K562 (cell line): ENCODE results near the gene TFF1. TPM values are rescaled to one million over a fixed set of nuclear protein-coding genes. Genes with fewer than 3 reads are reported as not detected.

Experiments used
- ATAC-seq: fragments of 200-7000 bp; cut with Tn5 transposase; 3 replicates; pipeline ENCODE4 v1.9.1; 2020; ENCODE audit warnings: moderate library complexity
- BruUV-seq: library from RNA; stranded (reverse); fragments of 400-500 nt; replicated peaks from 2 replicates; lab custom pipeline; 2021; lab: Mats Ljungman, UMichigan
- CTCF ChIA-PET: fragments of 300-600 bp; formaldehyde crosslinking; extraction: SDS; loops from one replicate; lab custom pipeline; 2021; ENCODE audit warnings: low intra/inter-chr PET ratio; lab: Yijun Ruan, JAX
- POLR2A ChIA-PET: fragments of 300-600, 350-650 bp; sonication (Branson Sonifier 250); formaldehyde crosslinking; extraction: SDS; loops from one replicate; lab custom pipeline; 2021; ENCODE audit warnings: antibody characterized with exemption, inconsistent platforms; lab: Yijun Ruan, JAX
- DNase-seq, 4 experiments: peaks; one replicate each; pipeline versions ENCODE4 v3.0.0 to v3.0.0-alpha.2; 2011 to 2018; ENCODE audit warnings: low spot score in 3 of 4, mixed read lengths in 3 of 4; ENCODE audit errors: extremely low read depth in 1 of 4
- FAIRE-seq: peaks from 2 replicates; lab custom pipeline; 2011; peaks lifted over from hg19 to GRCh38; lab: Jason Lieb, UNC
- H2AFZ ChIP-seq: 2 replicates; pipeline ENCODE4 v1.6.0; 2011; ENCODE audit warnings: low read depth, low read length, control low read depth, inconsistent platforms
- H3K27ac ChIP-seq: fragments of 200-600 bp; 3 replicates; pipeline ENCODE4 v1.8.0; 2011; ENCODE audit warnings: low read depth, mild to moderate bottlenecking, control low read depth, inconsistent platforms, low read length, moderate library complexity, mixed read lengths; ENCODE audit errors: extremely low read depth
- H3K27me3 ChIP-seq, 2 experiments: fragments of 300-600 bp in 1 of 2; 2 replicates in 1 of 2; 3 replicates in 1 of 2; pipeline versions ENCODE4 v1.6.0 to v1.8.0; 2011; ENCODE audit warnings: inconsistent platforms in 2 of 2, low read length in 2 of 2, mild to moderate bottlenecking in 1 of 2, mixed read lengths in 1 of 2, moderate library complexity in 1 of 2; ENCODE audit not compliant: control insufficient read depth in 2 of 2, insufficient read depth in 2 of 2
- H3K36me3 ChIP-seq: fragments of 300-600 bp; 3 replicates; pipeline ENCODE4 v1.8.0; 2011; ENCODE audit warnings: mild to moderate bottlenecking, low read length, inconsistent platforms; ENCODE audit not compliant: control insufficient read depth, insufficient read depth
- H3K4me1 ChIP-seq, 2 experiments: fragments of 200-600 bp in 1 of 2; replicated peaks in 1 of 2; 2 replicates in 1 of 2; 3 replicates in 1 of 2; pipeline versions ENCODE4 v1.5.1 to v1.8.0; 2011; ENCODE audit warnings: inconsistent platforms in 2 of 2, low read length in 2 of 2, mild to moderate bottlenecking in 1 of 2, mixed read lengths in 1 of 2, moderate library complexity in 1 of 2; ENCODE audit not compliant: control insufficient read depth in 2 of 2, insufficient read depth in 2 of 2
- H3K4me2 ChIP-seq: 2 replicates; pipeline ENCODE4 v1.6.1; 2011; ENCODE audit warnings: low read length, control low read depth, inconsistent platforms, mixed read lengths; ENCODE audit not compliant: insufficient read depth
- H3K4me3 ChIP-seq: fragments of 200-600 bp; sonication (generic), shearing (Covaris generic); 2 replicates; pipeline ENCODE4 v1.5.1; 2016; ENCODE audit warnings: control low read depth, inconsistent platforms
- H3K79me2 ChIP-seq: fragments of 200-600 bp; 3 replicates; pipeline ENCODE4 v1.8.0; 2011; ENCODE audit warnings: low read length, inconsistent platforms; ENCODE audit not compliant: control insufficient read depth, insufficient read depth
- H3K9ac ChIP-seq, 2 experiments: 2 replicates each; pipeline versions ENCODE4 v1.6.0 to v1.6.1; 2011; ENCODE audit warnings: low read depth in 2 of 2, low read length in 2 of 2, control low read depth in 1 of 2, inconsistent platforms in 1 of 2, mild to moderate bottlenecking in 1 of 2, mixed read lengths in 1 of 2; ENCODE audit not compliant: insufficient read depth in 1 of 2
- H3K9me1 ChIP-seq: one replicate; pipeline ENCODE4 v1.6.0; 2011; ENCODE audit warnings: inconsistent platforms, mild to moderate bottlenecking, low read length, moderate library complexity; ENCODE audit not compliant: control insufficient read depth, insufficient read depth
- H3K9me3 ChIP-seq: replicated peaks from 2 replicates; pipeline ENCODE4 v1.5.1; 2011; ENCODE audit warnings: low read depth, low read length, inconsistent platforms; ENCODE audit not compliant: control insufficient read depth, insufficient read depth
- H4K20me1 ChIP-seq: replicated peaks from 2 replicates; pipeline ENCODE4 v1.6.1; 2011; ENCODE audit warnings: low read length, inconsistent platforms, mixed read lengths; ENCODE audit not compliant: control insufficient read depth, insufficient read depth
- HMG20B ChIP-seq: fragments of 250-450 bp; sonication (Bioruptor Pico); IDR thresholded peaks from 2 replicates; pipeline ENCODE4 v1.5.0; 2021; ENCODE audit warnings: mild to moderate bottlenecking
- PRPF4 ChIP-seq: fragments of 200-400 bp; formaldehyde crosslinking; IDR thresholded peaks from one replicate; pipeline ENCODE4 v1.6.1; 2017; ENCODE audit warnings: low read length, low read depth, mild to moderate bottlenecking; ENCODE audit not compliant: insufficient read depth, poor library complexity, severe bottlenecking
- SMARCB1 ChIP-seq: IDR thresholded peaks from 2 replicates; pipeline ENCODE4 v1.6.1; 2011; ENCODE audit warnings: improper control_type of control experiment, low read depth; ENCODE audit not compliant: insufficient read length
- SRSF9 ChIP-seq: fragments of 200-400 bp; formaldehyde crosslinking; IDR thresholded peaks from 2 replicates; pipeline ENCODE4 v1.6.1; 2017; ENCODE audit warnings: low read depth, low read length, borderline replicate concordance
- TFAM ChIP-seq: fragments of 250-450 bp; sonication (Bioruptor Pico); conservative IDR thresholded peaks from 2 replicates; pipeline ENCODE4 v1.5.0; 2021; ENCODE audit warnings: mild to moderate bottlenecking, moderate library complexity
- XRCC5 ChIP-seq: fragments of 200-400 bp; formaldehyde crosslinking; IDR thresholded peaks from 2 replicates; pipeline ENCODE4 v1.6.1; 2017; ENCODE audit warnings: low read depth, mild to moderate bottlenecking, low read length
- ZNF561 ChIP-seq: fragments of 450-650 bp; formaldehyde crosslinking; conservative IDR thresholded peaks from 2 replicates; pipeline ENCODE4 v1.4.0; 2020; ENCODE audit warnings: mild to moderate bottlenecking, moderate library complexity
- ZNF75A ChIP-seq: fragments of 450-650 bp; formaldehyde crosslinking; IDR thresholded peaks from 2 replicates; pipeline ENCODE4 v1.4.0; 2020; ENCODE audit warnings: mild to moderate bottlenecking
- ZNF79 ChIP-seq: fragments of 250-450 bp; sonication (Bioruptor Pico); IDR thresholded peaks from 2 replicates; pipeline ENCODE4 v1.4.0; 2020; ENCODE audit warnings: low read depth, mild to moderate bottlenecking, moderate library complexity
- WGBS: fragments of 100-300 bp; shearing (Covaris generic); methylation state at CpG from one replicate; pipeline ENCODE4 v1.1.6; 2016; ENCODE audit warnings: low coverage, mixed read lengths; ENCODE audit not compliant: insufficient coverage; ENCODE audit errors: missing lambda C conversion rate; 5-methylcytosine and 5-hydroxymethylcytosine counted together
- in situ Hi-C: fragments of 300-500 bp; cut with MboI; formaldehyde crosslinking; loops from 4 replicates; pipeline ENCODE4 v1.15.0; 2018; ENCODE audit warnings: inconsistent platforms, mixed read lengths
- intact Hi-C: fragments of 100-400 bp; cut with micrococcal nuclease; formaldehyde crosslinking; loops from 2 replicates; pipeline ENCODE4 v1.14.2; 2022
- polyA plus RNA-seq, 8 experiments: library from polyadenylated mRNA; depleted of rRNA in 4 of 8; stranded (reverse) in 5 of 8; unstranded in 3 of 8; fragments of >200 nt; fragmentation: Nextera tagmentation in 2 of 8; fragmentation: Illumina TruSeq in 1 of 8; extraction: Ambion mirVana in 2 of 8; extraction: Trizol in 1 of 8; gene quantifications; 2 replicates each; pipeline versions ENCODE4 v1.2.1 to v1.2.3, GENCODE V29; 2011 to 2014; ENCODE audit warnings: inconsistent platforms in 1 of 8, missing spikeins in 1 of 8
- total RNA-seq, 7 experiments: library from RNA; depleted of rRNA in 6 of 7; stranded (reverse); fragments of >200 nt in 6 of 7; fragmentation: Illumina TruSeq in 2 of 7; extraction: Trizol in 2 of 7; gene quantifications; 2 replicates each; pipeline versions ENCODE4 v1.2.1 to v1.2.3, GENCODE V29; 2011 to 2021; ENCODE audit warnings: low replicate concordance in 1 of 7
- TF ChIP-seq, protein P1 (sequence below): sonication (generic); formaldehyde crosslinking; IDR thresholded peaks from 2 replicates; pipeline ENCODE4 v1.8.1; 2023; ENCODE audit warnings: missing genetic modification reagents, mild to moderate bottlenecking, borderline replicate concordance

Gene TFF1
- total and polyA plus RNA-seq, 9 of the 15 experiments (the other 6 are each of a cell fraction or from before 2014, with no cell fraction given): 0.31 TPM; not detected in 8

- Histone ChIP-seq H3K9ac (no peak overlapping the region), H4K20me1 (no peaks in the 10 kb centered on the region), H3K27ac (no peak overlapping the region), H3K4me3 (no peak overlapping the region), H3K36me3 (no peaks in the 10 kb centered on the region), H3K79me2 (no peaks in the 10 kb centered on the region), H2AFZ (no peak overlapping the region), H3K27me3 (peaks cover 0 to 4% of the 10 kb centered on the region in 2 experiments; a peak in 1 of 5 replicates), H3K9me3 (no peaks in the 10 kb centered on the region), H3K4me2 (no peak overlapping the region), H3K4me1 (no peaks in the 10 kb centered on the region), H3K9me1 (no peaks in the 10 kb centered on the region)
- in situ Hi-C loops: no loop called here
- ChIA-PET POLR2A (no interaction called here), CTCF (no interaction called here)
- BruUV-seq: no TSS peak
- TF ChIP-seq ZNF561 (CRISPR knock-in tag) (no peak), HMG20B (no peak), PRPF4 (no peak)
- FAIRE-seq (no peak), DNase-seq (no peak), ATAC-seq (no peak)
- intact Hi-C loops: loop anchor here (10.0 kb wide), 1 partner anchor 123 kb away; no protein-coding TSS in a partner anchor
These were observed 34.7 kb downstream of the TFF1 start for GRCh38 chr21:42331660-42332059.

GRCh38 chr21:42330380-42331371 is 35.7 kb downstream of the TFF1 start:
- intact Hi-C loops: loop anchor here (10.0 kb wide), 1 partner anchor 124 kb away; no protein-coding TSS in a partner anchor
- no peak overlapping the region for H2AFZ ChIP-seq
- no peak for ATAC-seq
- TF ChIP-seq SRSF9 (no peak), SMARCB1 (no peak), TFAM (CRISPR knock-in tag) (no peak), ZNF75A (CRISPR knock-in tag) (no peak), ZNF79 (CRISPR knock-in tag) (no peak), XRCC5 (no peak)
- TF ChIP-seq, protein P1, sequence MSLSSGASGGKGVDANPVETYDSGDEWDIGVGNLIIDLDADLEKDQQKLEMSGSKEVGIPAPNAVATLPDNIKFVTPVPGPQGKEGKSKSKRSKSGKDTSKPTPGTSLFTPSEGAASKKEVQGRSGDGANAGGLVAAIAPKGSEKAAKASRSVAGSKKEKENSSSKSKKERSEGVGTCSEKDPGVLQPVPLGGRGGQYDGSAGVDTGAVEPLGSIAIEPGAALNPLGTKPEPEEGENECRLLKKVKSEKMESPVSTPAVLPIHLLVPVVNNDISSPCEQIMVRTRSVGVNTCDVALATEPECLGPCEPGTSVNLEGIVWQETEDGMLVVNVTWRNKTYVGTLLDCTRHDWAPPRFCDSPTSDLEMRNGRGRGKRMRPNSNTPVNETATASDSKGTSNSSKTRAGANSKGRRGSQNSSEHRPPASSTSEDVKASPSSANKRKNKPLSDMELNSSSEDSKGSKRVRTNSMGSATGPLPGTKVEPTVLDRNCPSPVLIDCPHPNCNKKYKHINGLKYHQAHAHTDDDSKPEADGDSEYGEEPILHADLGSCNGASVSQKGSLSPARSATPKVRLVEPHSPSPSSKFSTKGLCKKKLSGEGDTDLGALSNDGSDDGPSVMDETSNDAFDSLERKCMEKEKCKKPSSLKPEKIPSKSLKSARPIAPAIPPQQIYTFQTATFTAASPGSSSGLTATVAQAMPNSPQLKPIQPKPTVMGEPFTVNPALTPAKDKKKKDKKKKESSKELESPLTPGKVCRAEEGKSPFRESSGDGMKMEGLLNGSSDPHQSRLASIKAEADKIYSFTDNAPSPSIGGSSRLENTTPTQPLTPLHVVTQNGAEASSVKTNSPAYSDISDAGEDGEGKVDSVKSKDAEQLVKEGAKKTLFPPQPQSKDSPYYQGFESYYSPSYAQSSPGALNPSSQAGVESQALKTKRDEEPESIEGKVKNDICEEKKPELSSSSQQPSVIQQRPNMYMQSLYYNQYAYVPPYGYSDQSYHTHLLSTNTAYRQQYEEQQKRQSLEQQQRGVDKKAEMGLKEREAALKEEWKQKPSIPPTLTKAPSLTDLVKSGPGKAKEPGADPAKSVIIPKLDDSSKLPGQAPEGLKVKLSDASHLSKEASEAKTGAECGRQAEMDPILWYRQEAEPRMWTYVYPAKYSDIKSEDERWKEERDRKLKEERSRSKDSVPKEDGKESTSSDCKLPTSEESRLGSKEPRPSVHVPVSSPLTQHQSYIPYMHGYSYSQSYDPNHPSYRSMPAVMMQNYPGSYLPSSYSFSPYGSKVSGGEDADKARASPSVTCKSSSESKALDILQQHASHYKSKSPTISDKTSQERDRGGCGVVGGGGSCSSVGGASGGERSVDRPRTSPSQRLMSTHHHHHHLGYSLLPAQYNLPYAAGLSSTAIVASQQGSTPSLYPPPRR: no peak

More at GRCh38 chr21:42330380-42331371, 35.7 kb downstream of the TFF1 start:
- in situ Hi-C loops: no loop called here
- Histone ChIP-seq H3K27ac (no peak overlapping the region), H3K79me2 (no peaks in the 10 kb centered on the region), H3K36me3 (no peaks in the 10 kb centered on the region), H3K27me3 (peaks cover 0 to under 1% of the 10 kb centered on the region in 2 experiments; a peak in 2 of 5 replicates), H4K20me1 (no peaks in the 10 kb centered on the region), H3K4me3 (no peak overlapping the region), H3K9ac (no peak overlapping the region), H3K9me3 (no peaks in the 10 kb centered on the region), H3K4me1 (no peaks in the 10 kb centered on the region), H3K9me1 (no peaks in the 10 kb centered on the region), H3K4me2 (no peak overlapping the region)
- no peak for FAIRE-seq
- 0% methylated on average over 4 of the region's 4 CpGs for WGBS
- no TSS peak for BruUV-seq
- ChIA-PET POLR2A (no interaction called here), CTCF (no interaction called here)
- DNase-seq: no peak
